NB4 (cell line): ENCODE data around the gene CLK3.

Experiments used
- POLR2A ChIP-seq: IDR thresholded peaks from 2 replicates; pipeline ENCODE4 v1.6.1; 2011; ENCODE audit warnings: mild to moderate bottlenecking; ENCODE audit not compliant: insufficient read length; ENCODE audit errors: extremely low read depth
- TF ChIP-seq, protein P1 (sequence below): IDR thresholded peaks from one replicate; pipeline ENCODE4 v1.5.1; 2012; ENCODE audit warnings: low read depth, low read length

DNA sequence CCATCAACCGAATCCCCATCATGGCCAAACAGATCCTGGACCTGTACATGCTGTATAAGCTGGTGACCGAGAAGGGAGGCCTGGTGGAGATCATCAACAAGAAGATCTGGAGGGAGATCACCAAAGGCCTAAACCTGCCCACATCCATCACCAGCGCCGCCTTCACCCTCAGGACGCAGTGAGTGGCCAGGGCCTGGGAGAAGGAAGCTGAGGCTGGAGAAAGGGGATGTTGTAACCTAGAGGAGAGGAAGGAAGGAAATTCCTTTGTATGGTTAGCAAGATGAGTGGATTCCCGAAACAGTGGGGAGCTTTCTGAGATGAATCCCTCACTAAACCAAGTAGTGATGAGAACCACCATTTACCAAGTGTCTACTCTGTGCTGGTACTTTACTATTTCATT, 25.8 kb upstream of the CLK3 start:
- TF ChIP-seq, protein P1, sequence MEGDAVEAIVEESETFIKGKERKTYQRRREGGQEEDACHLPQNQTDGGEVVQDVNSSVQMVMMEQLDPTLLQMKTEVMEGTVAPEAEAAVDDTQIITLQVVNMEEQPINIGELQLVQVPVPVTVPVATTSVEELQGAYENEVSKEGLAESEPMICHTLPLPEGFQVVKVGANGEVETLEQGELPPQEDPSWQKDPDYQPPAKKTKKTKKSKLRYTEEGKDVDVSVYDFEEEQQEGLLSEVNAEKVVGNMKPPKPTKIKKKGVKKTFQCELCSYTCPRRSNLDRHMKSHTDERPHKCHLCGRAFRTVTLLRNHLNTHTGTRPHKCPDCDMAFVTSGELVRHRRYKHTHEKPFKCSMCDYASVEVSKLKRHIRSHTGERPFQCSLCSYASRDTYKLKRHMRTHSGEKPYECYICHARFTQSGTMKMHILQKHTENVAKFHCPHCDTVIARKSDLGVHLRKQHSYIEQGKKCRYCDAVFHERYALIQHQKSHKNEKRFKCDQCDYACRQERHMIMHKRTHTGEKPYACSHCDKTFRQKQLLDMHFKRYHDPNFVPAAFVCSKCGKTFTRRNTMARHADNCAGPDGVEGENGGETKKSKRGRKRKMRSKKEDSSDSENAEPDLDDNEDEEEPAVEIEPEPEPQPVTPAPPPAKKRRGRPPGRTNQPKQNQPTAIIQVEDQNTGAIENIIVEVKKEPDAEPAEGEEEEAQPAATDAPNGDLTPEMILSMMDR: no peak
- TF ChIP-seq POLR2A: no peak
